ENCODE measurements around the gene PDE3A.

GRCh38 chr12:20722142-20722541 is 353.8 kb downstream of the PDE3A start:
- TF ChIP-seq CTCF (IDR thresholded peaks at IDR 0.05) (no peak), POLR2A (IDR thresholded peaks at IDR 0.05) (no peak)
